ENCODE results near the gene GTSE1. TPM values are rescaled to one million over a fixed set of nuclear protein-coding genes. Genes with fewer than 3 reads are reported as not detected.
"Not testable (repeated sequence)": the region's sequence is repeated elsewhere in the genome, so short reads cannot be mapped to it uniquely, and the experiment has no call there.

GTSE1 gene
- total RNA-seq, 1 donor from 2014 or later: 7.2 TPM

DNA sequence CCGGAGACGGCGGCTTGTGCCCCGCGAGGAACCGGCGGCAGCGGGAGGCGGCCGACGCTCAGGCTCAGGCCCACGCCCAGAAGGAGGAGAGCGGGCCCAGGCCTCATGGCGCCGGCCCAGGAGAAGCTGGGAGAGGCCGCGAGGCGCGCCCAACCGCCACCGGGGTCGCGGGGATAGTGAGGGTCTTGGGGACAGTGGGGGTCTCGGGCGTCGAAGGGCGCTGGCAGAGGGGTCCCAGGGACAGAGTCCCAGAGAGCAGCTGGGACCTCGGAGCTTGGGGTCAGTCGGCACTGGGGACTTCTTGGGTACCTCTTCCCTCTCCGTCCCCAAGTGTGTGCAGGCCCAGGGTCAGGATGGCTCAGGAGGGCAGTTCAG lies 33.5 kb upstream of the GTSE1 start, which contains the start of gene PKDREJ:
TSS of gene PKDREJ (minus strand) at position 128 of the 375 bp plus-strand sequence. CDS start at position 107, 21 bp downstream.
- Mint-ChIP-seq H3K9me3 (ENCODE audit: low read depth) (peaks cover 34% of the 10 kb centered on the region), H3K27ac (ENCODE audit: unreplicated experiment) (no peak within 1 kb of the TSS), H3K4me3 (ENCODE audit: unreplicated experiment) (peak within 1 kb of the TSS; percentile 36), H3K4me1 (ENCODE audit: low read depth) (peaks cover 12% of the 10 kb centered on the region), H3K36me3 (ENCODE audit: low read depth) (peaks cover 11% of the 10 kb centered on the region), H3K27me3 (ENCODE audit: low read depth) (peaks cover 11% of the 10 kb centered on the region)
- TF ChIP-seq, protein P1, sequence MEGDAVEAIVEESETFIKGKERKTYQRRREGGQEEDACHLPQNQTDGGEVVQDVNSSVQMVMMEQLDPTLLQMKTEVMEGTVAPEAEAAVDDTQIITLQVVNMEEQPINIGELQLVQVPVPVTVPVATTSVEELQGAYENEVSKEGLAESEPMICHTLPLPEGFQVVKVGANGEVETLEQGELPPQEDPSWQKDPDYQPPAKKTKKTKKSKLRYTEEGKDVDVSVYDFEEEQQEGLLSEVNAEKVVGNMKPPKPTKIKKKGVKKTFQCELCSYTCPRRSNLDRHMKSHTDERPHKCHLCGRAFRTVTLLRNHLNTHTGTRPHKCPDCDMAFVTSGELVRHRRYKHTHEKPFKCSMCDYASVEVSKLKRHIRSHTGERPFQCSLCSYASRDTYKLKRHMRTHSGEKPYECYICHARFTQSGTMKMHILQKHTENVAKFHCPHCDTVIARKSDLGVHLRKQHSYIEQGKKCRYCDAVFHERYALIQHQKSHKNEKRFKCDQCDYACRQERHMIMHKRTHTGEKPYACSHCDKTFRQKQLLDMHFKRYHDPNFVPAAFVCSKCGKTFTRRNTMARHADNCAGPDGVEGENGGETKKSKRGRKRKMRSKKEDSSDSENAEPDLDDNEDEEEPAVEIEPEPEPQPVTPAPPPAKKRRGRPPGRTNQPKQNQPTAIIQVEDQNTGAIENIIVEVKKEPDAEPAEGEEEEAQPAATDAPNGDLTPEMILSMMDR (IDR thresholded peaks at IDR 0.05): no peak
- DNase-seq (ENCODE audit: low spot score): no peak

- not testable (repeated sequence) for H3K4me3 Mint-ChIP-seq (ENCODE audit: unreplicated experiment)
- Mint-ChIP-seq H3K4me1 (ENCODE audit: low read depth) (peaks cover 22% of the 10 kb centered on the region), H3K27me3 (ENCODE audit: low read depth) (peaks cover 11% of the 10 kb centered on the region)
These were observed 32.1 kb upstream of the GTSE1 start for GRCh38 chr22:46264520-46264919.

DNA sequence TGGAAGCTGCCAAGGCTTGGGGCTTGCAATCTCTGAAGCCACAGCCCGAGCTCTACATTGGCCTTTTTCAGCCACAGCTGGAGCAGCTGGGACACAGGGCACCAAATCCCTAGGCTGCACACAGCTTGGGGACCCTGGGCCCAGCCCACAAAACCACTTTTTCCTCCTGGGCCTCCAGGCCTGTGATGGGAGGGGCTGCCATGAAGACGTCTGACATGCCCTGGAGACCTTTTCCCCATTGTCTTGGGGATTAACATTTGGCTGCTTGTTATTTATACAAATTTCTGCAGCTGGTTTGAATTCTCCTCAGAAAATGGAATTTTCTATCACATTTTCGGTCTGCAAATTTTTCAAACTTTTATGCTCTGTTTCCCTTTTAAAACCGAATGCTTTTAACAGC lies 31.0 kb upstream of the GTSE1 start:
- DNase-seq (ENCODE audit: low spot score); H3K4me3 Mint-ChIP-seq (ENCODE audit: unreplicated experiment); H3K27me3 Mint-ChIP-seq (ENCODE audit: low read depth); H3K36me3 Mint-ChIP-seq (ENCODE audit: low read depth); H3K27ac Mint-ChIP-seq (ENCODE audit: unreplicated experiment): not testable (repeated sequence)
- peaks cover 25% of the 10 kb centered on the region for H3K4me1 Mint-ChIP-seq (ENCODE audit: low read depth)
- peaks cover 13% of the 10 kb centered on the region for H3K9me3 Mint-ChIP-seq (ENCODE audit: low read depth)

More at GRCh38 chr22:46264520-46264919, 32.1 kb upstream of the GTSE1 start:
- H3K27ac Mint-ChIP-seq (ENCODE audit: unreplicated experiment); H3K36me3 Mint-ChIP-seq (ENCODE audit: low read depth); DNase-seq (ENCODE audit: low spot score): not testable (repeated sequence)
- peaks cover 21% of the 10 kb centered on the region for H3K9me3 Mint-ChIP-seq (ENCODE audit: low read depth)

DNA sequence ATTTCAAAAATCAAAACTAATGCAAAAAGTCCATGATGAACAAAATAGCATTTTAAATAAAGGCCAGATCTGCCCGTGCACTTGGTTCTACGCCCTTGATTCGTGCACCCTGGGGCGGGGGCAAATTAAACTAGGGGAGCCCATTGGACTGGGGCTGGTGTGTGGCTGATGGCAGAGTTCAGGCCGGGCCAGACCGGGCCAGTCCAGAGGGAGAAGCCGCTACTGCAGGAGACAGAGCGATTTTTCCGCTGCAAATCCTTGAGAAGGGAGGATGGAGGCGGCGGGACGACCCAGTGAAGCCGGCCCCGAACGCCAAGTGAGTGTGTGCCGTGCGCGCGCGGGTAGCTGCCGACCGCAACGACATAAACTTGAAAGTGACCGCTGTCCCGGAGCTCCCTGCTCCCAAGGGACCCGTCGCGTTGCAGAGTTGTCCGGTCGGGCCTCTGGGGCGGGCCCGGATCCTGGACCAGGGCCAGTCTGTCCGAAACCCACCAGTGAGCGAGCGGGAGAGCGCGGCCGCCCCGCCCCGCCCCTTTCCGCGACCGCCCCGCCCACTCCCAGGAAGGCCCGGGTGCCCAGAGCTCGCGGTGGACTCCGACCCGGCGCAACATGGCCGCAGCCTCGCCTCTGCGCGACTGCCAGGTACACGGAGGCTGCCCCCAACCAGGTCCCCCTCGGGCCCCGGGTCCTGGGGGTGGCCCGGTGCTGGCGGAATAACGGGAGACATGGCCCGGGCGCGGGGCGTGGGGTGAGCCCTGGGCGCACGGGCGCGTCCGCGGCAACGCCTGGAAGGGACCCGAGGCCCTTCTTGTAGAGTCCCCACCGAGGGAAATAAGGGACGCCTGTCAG lies 29.0 kb upstream of the GTSE1 start, which contains the start of gene TTC38:
TSS of gene TTC38 (plus strand) at position 578 of the 849 bp plus-strand sequence. CDS start at position 610, 32 bp downstream.
- Mint-ChIP-seq H3K27ac (ENCODE audit: unreplicated experiment) (peak within 1 kb of the TSS; percentile 70), H3K36me3 (ENCODE audit: low read depth) (peaks cover 3% of the 10 kb centered on the region), H3K4me1 (ENCODE audit: low read depth) (peaks cover 25% of the 10 kb centered on the region), H3K27me3 (ENCODE audit: low read depth) (peaks cover 1% of the 10 kb centered on the region), H3K4me3 (ENCODE audit: unreplicated experiment) (peak within 1 kb of the TSS; percentile 90), H3K9me3 (ENCODE audit: low read depth) (no peaks in the 10 kb centered on the region)
- no peak for DNase-seq (ENCODE audit: low spot score)
- TF ChIP-seq, protein P1 (IDR thresholded peaks at IDR 0.05): no peak

GRCh38 chr22:46269564-46269963 lies 27.1 kb upstream of the GTSE1 start:
- no peak overlapping the region for H3K27ac Mint-ChIP-seq (ENCODE audit: unreplicated experiment)
- no peaks in the 10 kb centered on the region for H3K9me3 Mint-ChIP-seq (ENCODE audit: low read depth)
- H3K27me3 Mint-ChIP-seq (ENCODE audit: low read depth): no peaks in the 10 kb centered on the region
- H3K36me3 Mint-ChIP-seq (ENCODE audit: low read depth): peaks cover 5% of the 10 kb centered on the region
- peak overlapping the region; percentile 10 for H3K4me3 Mint-ChIP-seq (ENCODE audit: unreplicated experiment)
- peaks cover 23% of the 10 kb centered on the region for H3K4me1 Mint-ChIP-seq (ENCODE audit: low read depth)
- no peak for DNase-seq (ENCODE audit: low spot score)
- TF ChIP-seq, protein P1 (IDR thresholded peaks at IDR 0.05): no peak

- Mint-ChIP-seq H3K4me3 (ENCODE audit: unreplicated experiment) (no peak overlapping the region), H3K36me3 (ENCODE audit: low read depth) (peaks cover 13% of the 10 kb centered on the region), H3K9me3 (ENCODE audit: low read depth) (no peaks in the 10 kb centered on the region), H3K27ac (ENCODE audit: unreplicated experiment) (no peak overlapping the region), H3K27me3 (ENCODE audit: low read depth) (no peaks in the 10 kb centered on the region), H3K4me1 (ENCODE audit: low read depth) (peaks cover 20% of the 10 kb centered on the region)
- TF ChIP-seq, protein P1 (IDR thresholded peaks at IDR 0.05): no peak
- DNase-seq (ENCODE audit: low spot score): no peak
These were observed 24.5 kb upstream of the GTSE1 start for GRCh38 chr22:46272196-46272595.
